IMR-90 (cell line): ENCODE data around the gene IQSEC3. TPM values are rescaled to one million over a fixed set of nuclear protein-coding genes. Genes with fewer than 3 reads are reported as not detected.

Source experiments
- ATAC-seq: fragments of 200-7000 bp; cut with Tn5 transposase; 2 replicates; pipeline ENCODE4 v1.9.1; 2020; ENCODE audit warnings: low read depth, mild to moderate bottlenecking, moderate library complexity
- BruUV-seq: library from RNA; stranded (reverse); fragments of 400-500 nt; replicated peaks from 2 replicates; lab custom pipeline; 2021; lab: Mats Ljungman, UMichigan
- CTCF ChIA-PET: fragments of 300-600 bp; formaldehyde crosslinking; extraction: SDS; loops from one replicate; lab custom pipeline; 2021; ENCODE audit warnings: antibody characterized with exemption; lab: Yijun Ruan, JAX
- POLR2A ChIA-PET: fragments of 300-600 bp; sonication (Branson Sonifier 250); formaldehyde crosslinking; loops from one replicate; lab custom pipeline; 2022; ENCODE audit warnings: antibody characterized with exemption; ENCODE audit not compliant: unreplicated experiment; lab: Charles Lee
- DNase-seq: peaks from one replicate; pipeline ENCODE4 v3.0.0; 2013
- H2AFZ ChIP-seq: replicated peaks from 2 replicates; pipeline ENCODE3; 2013; ENCODE audit warnings: low read length, mild to moderate bottlenecking; ENCODE audit not compliant: poor library complexity
- H2AK5ac ChIP-seq: 2 replicates; pipeline ENCODE4 v1.6.1; 2013; ENCODE audit warnings: low read depth, low read length, inconsistent platforms
- H2AK9ac ChIP-seq: replicated peaks from 2 replicates; pipeline ENCODE3; 2013; ENCODE audit warnings: mild to moderate bottlenecking, low read depth, low read length, moderate library complexity; ENCODE audit not compliant: poor library complexity
- H2BK120ac ChIP-seq: 2 replicates; pipeline ENCODE4 v1.6.1; 2013; ENCODE audit warnings: low read depth, low read length, inconsistent platforms
- H2BK15ac ChIP-seq: 3 replicates; pipeline ENCODE4 v1.6.1; 2013; ENCODE audit warnings: low read depth, low read length, inconsistent platforms
- H2BK20ac ChIP-seq: 2 replicates; pipeline ENCODE4 v1.6.1; 2013; ENCODE audit warnings: low read depth, mild to moderate bottlenecking, inconsistent platforms, low read length, moderate library complexity
- H2BK5ac ChIP-seq: 2 replicates; pipeline ENCODE4 v1.6.1; 2013; ENCODE audit warnings: mild to moderate bottlenecking, low read depth, low read length, inconsistent platforms; ENCODE audit not compliant: poor library complexity, severe bottlenecking
- H3K14ac ChIP-seq: replicated peaks from 2 replicates; pipeline ENCODE4 v1.6.1; 2013; ENCODE audit warnings: low read depth, low read length, inconsistent platforms
- H3K18ac ChIP-seq: 2 replicates; pipeline ENCODE4 v1.6.1; 2013; ENCODE audit warnings: low read depth, low read length, control low read depth
- H3K23ac ChIP-seq: 2 replicates; pipeline ENCODE4 v1.6.1; 2013; ENCODE audit warnings: low read depth, low read length, inconsistent platforms
- H3K27ac ChIP-seq: 2 replicates; pipeline ENCODE4 v1.5.1; 2013; ENCODE audit warnings: mild to moderate bottlenecking, control low read depth, low read length; ENCODE audit not compliant: insufficient read depth
- H3K27me3 ChIP-seq: 2 replicates; pipeline ENCODE4 v1.6.1; 2013; ENCODE audit warnings: low read length; ENCODE audit not compliant: control insufficient read depth, insufficient read depth
- H3K36me3 ChIP-seq: 2 replicates; pipeline ENCODE4 v1.6.1; 2013; ENCODE audit warnings: low read length, mixed read lengths; ENCODE audit not compliant: control insufficient read depth, insufficient read depth
- H3K4ac ChIP-seq: 2 replicates; pipeline ENCODE4 v1.6.1; 2013; ENCODE audit warnings: low read depth, low read length, inconsistent platforms
- H3K4me1 ChIP-seq: 2 replicates; pipeline ENCODE4 v1.6.1; 2013; ENCODE audit warnings: low read length, mixed read lengths; ENCODE audit not compliant: control insufficient read depth, insufficient read depth
- H3K4me2 ChIP-seq: 2 replicates; pipeline ENCODE4 v1.6.1; 2013; ENCODE audit warnings: low read depth, mild to moderate bottlenecking, control low read depth, low read length, moderate library complexity
- H3K4me3 ChIP-seq: 2 replicates; pipeline ENCODE4 v1.5.1; 2013; ENCODE audit warnings: low read depth, mild to moderate bottlenecking, control low read depth, low read length, moderate library complexity; ENCODE audit not compliant: insufficient read depth
- H3K56ac ChIP-seq: 2 replicates; pipeline ENCODE4 v1.6.1; 2013; ENCODE audit warnings: low read length, inconsistent platforms; ENCODE audit not compliant: insufficient read depth; ENCODE audit errors: extremely low read depth
- H3K79me1 ChIP-seq, 2 experiments: 2 replicates each; pipeline ENCODE4 v1.6.1; 2013; ENCODE audit warnings: low read length in 2 of 2, inconsistent platforms in 1 of 2, low read depth in 1 of 2
- H3K9ac ChIP-seq: 2 replicates; pipeline ENCODE4 v1.6.1; 2013; ENCODE audit warnings: low read depth, low read length, control low read depth
- H3K9me1 ChIP-seq: 2 replicates; pipeline ENCODE4 v1.6.1; 2013; ENCODE audit warnings: low read length, inconsistent platforms; ENCODE audit not compliant: insufficient read depth
- H3K9me3 ChIP-seq: 2 replicates; pipeline ENCODE4 v1.6.1; 2013; ENCODE audit warnings: low read length; ENCODE audit not compliant: control insufficient read depth, insufficient read depth
- H4K20me1 ChIP-seq: 2 replicates; pipeline ENCODE4 v1.6.1; 2013; ENCODE audit warnings: low read length, inconsistent platforms; ENCODE audit not compliant: insufficient read depth
- H4K5ac ChIP-seq: 2 replicates; pipeline ENCODE4 v1.6.1; 2013; ENCODE audit warnings: mild to moderate bottlenecking, low read depth, low read length, control low read depth
- H4K8ac ChIP-seq, 2 experiments: 2 replicates each; pipeline ENCODE4 v1.6.1; 2013; ENCODE audit warnings: low read depth in 2 of 2, low read length in 2 of 2, control low read depth in 1 of 2, inconsistent platforms in 1 of 2
- H4K91ac ChIP-seq: 2 replicates; pipeline ENCODE4 v1.6.1; 2013; ENCODE audit warnings: low read depth, low read length, inconsistent platforms; ENCODE audit not compliant: insufficient read depth
- BHLHE40 ChIP-seq: fragments of 150-350 bp; IDR thresholded peaks from 2 replicates; pipeline ENCODE4 v1.6.1; 2016; ENCODE audit warnings: mild to moderate bottlenecking, low read depth, low read length
- CEBPB ChIP-seq: IDR thresholded peaks from 2 replicates; pipeline ENCODE4 v1.6.1; 2012; ENCODE audit warnings: low read depth, low read length, improper control_type of control experiment
- CHD1 ChIP-seq: IDR thresholded peaks from 2 replicates; pipeline ENCODE4 v1.6.1; 2012; ENCODE audit warnings: low read depth, low read length, improper control_type of control experiment
- FOS ChIP-seq: fragments of 150-350 bp; IDR thresholded peaks from 2 replicates; pipeline ENCODE4 v1.6.1; 2016; ENCODE audit warnings: low read depth, low read length
- NFE2L2 ChIP-seq: fragments of 150-350 bp; IDR thresholded peaks from 2 replicates; pipeline ENCODE4 v1.6.1; 2016; ENCODE audit warnings: low read depth, mild to moderate bottlenecking, low read length
- POLR2A ChIP-seq: IDR thresholded peaks from 2 replicates; pipeline ENCODE4 v1.6.1; 2012; ENCODE audit warnings: mild to moderate bottlenecking, low read depth, low read length
- RCOR1 ChIP-seq: IDR thresholded peaks from 2 replicates; pipeline ENCODE4 v1.6.1; 2012; ENCODE audit warnings: mild to moderate bottlenecking, low read length, improper control_type of control experiment; ENCODE audit not compliant: insufficient replicate concordance
- USF2 ChIP-seq: fragments of 150-350 bp; IDR thresholded peaks from 2 replicates; pipeline ENCODE4 v1.6.1; 2017; ENCODE audit warnings: mild to moderate bottlenecking, antibody characterized with exemption, low read length, low read depth
- WGBS, 2 experiments: methylation state at CpG; one replicate each; pipeline versions ENCODE4 v1.1.5 to v1.1.7; 2013; ENCODE audit warnings: missing lambda C conversion rate in 2 of 2; ENCODE audit not compliant: insufficient read length in 1 of 2; ENCODE audit errors: extremely low coverage in 2 of 2; 5-methylcytosine and 5-hydroxymethylcytosine counted together
- dilution Hi-C: fragments of 300-500 bp; cut with HindIII; formaldehyde crosslinking; loops from one replicate; pipeline ENCODE4 v1.14.3; 2018; ENCODE audit warnings: low sequenced_read_pairs; ENCODE audit not compliant: unreplicated experiment
- in situ Hi-C: fragments of 300-500 bp; cut with MboI; formaldehyde crosslinking; loops from 3 replicates; pipeline ENCODE4 v1.14.3; 2019; ENCODE audit warnings: low sequenced_read_pairs, inconsistent platforms, mixed read lengths
- intact Hi-C: fragments of 100-400 bp; cut with micrococcal nuclease; formaldehyde crosslinking; loops from 2 replicates; pipeline ENCODE4 v1.10.0; 2022
- polyA plus RNA-seq, 3 experiments: library from polyadenylated mRNA; depleted of rRNA; stranded (reverse); fragments of >200 nt; gene quantifications; 2 replicates each; pipeline ENCODE4 v1.2.3, GENCODE V29; 2012; ENCODE audit warnings: low replicate concordance in 1 of 3
- total RNA-seq: library from RNA; depleted of rRNA; stranded (reverse); fragments of >200 nt; gene quantifications from 2 replicates; pipeline ENCODE4 v1.2.3, GENCODE V29; 2012
- TF ChIP-seq, protein P1 (sequence below): fragments of 150-350 bp; IDR thresholded peaks from 2 replicates; pipeline ENCODE4 v1.6.1; 2016; ENCODE audit warnings: low read depth, mild to moderate bottlenecking, low read length, moderate library complexity, borderline replicate concordance

The IQSEC3 gene
- total and polyA plus RNA-seq, 2 of the 4 experiments (the other 2 are of a cell fraction), result 0.10 TPM; not detected in 1

- H4K20me1 ChIP-seq, result no peaks in the 10 kb centered on the region
- no peak overlapping the region for H3K23ac ChIP-seq
- 92% methylated on average over 4 of the region's 10 CpGs; no CpG with 5 or more reads in 1 of the 2 experiments for WGBS, 2 experiments
- intact Hi-C loops (no loop called here), dilution Hi-C loops (no loop called here), in situ Hi-C loops (no loop called here)
- H2AK5ac ChIP-seq, result no peak overlapping the region
- no peaks in the 10 kb centered on the region for H3K36me3 ChIP-seq
- no peak overlapping the region for H2BK5ac ChIP-seq
- no peak overlapping the region for H3K14ac ChIP-seq
- POLR2A ChIA-PET, result no interaction called here
- H3K4me3 ChIP-seq, result no peak overlapping the region
- no peak overlapping the region for H4K8ac ChIP-seq
- CTCF ChIA-PET, result no interaction called here
- no peak for TF ChIP-seq CEBPB
- no peak for TF ChIP-seq RCOR1
- no peak for TF ChIP-seq NFE2L2
- no peak for TF ChIP-seq BHLHE40
- TF ChIP-seq, protein P1, sequence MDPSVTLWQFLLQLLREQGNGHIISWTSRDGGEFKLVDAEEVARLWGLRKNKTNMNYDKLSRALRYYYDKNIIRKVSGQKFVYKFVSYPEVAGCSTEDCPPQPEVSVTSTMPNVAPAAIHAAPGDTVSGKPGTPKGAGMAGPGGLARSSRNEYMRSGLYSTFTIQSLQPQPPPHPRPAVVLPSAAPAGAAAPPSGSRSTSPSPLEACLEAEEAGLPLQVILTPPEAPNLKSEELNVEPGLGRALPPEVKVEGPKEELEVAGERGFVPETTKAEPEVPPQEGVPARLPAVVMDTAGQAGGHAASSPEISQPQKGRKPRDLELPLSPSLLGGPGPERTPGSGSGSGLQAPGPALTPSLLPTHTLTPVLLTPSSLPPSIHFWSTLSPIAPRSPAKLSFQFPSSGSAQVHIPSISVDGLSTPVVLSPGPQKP, result no peak
- TF ChIP-seq USF2, result no peak
- TF ChIP-seq CHD1, result no peak
- no peak for TF ChIP-seq FOS
- TF ChIP-seq POLR2A, result no peak
- no peak overlapping the region for H3K56ac ChIP-seq
- H2AFZ ChIP-seq, result no peak overlapping the region
- no peak overlapping the region for H2BK120ac ChIP-seq
- H3K9me1 ChIP-seq, result peaks cover 1% of the 10 kb centered on the region
- no peaks in the 10 kb centered on the region; a peak in 1 of 4 replicates for H3K79me1 ChIP-seq
- ATAC-seq (no peak), DNase-seq (no peak)
- H2BK20ac ChIP-seq, result no peak overlapping the region
- no peak overlapping the region for H4K5ac ChIP-seq
- BruUV-seq, result no TSS peak
- no peak overlapping the region for H3K4me2 ChIP-seq
- H2BK15ac ChIP-seq, result no peak overlapping the region
- H3K4me1 ChIP-seq, result peaks cover 11% of the 10 kb centered on the region
- no peak overlapping the region for H4K91ac ChIP-seq
- no peak overlapping the region for H3K18ac ChIP-seq
- peaks cover 4% of the 10 kb centered on the region; the same call in 1 of the 2 replicates for H3K27me3 ChIP-seq
- no peak overlapping the region for H3K9ac ChIP-seq
- no peak overlapping the region for H3K4ac ChIP-seq
- H3K9me3 ChIP-seq, result no peaks in the 10 kb centered on the region
- no peak overlapping the region for H2AK9ac ChIP-seq
- no peak overlapping the region for H3K27ac ChIP-seq
Observed at GRCh38 chr12:171276-171675, 104.7 kb downstream of the IQSEC3 start.
